ENCODE results near the gene TRIM61. TPM values are rescaled to one million over a fixed set of nuclear protein-coding genes. Genes with fewer than 3 reads are reported as not detected.

Gene TRIM61
- total RNA-seq, 1 donor from 2014 or later: not detected

GRCh38 chr4:165010991-165011390 is 33.5 kb upstream of the TRIM61 start:
- intact Hi-C loops (cut with DNase I): no loop called here
- no peak for DNase-seq (ENCODE audit: low spot score in 2 of 2)
- Histone ChIP-seq H3K27ac (no peak overlapping the region), H3K4me1 (no peaks in the 10 kb centered on the region), H3K4me3 (no peak overlapping the region), H3K27me3 (no peaks in the 10 kb centered on the region), H3K36me3 (no peaks in the 10 kb centered on the region), H3K9me3 (no peaks in the 10 kb centered on the region)
- TF ChIP-seq CTCF (IDR thresholded peaks at IDR 0.05): no peak

- intact Hi-C loops (cut with DNase I): no loop called here
- no peak for TF ChIP-seq CTCF (IDR thresholded peaks at IDR 0.05)
- no peak for DNase-seq (ENCODE audit: low spot score in 2 of 2)
- Histone ChIP-seq H3K27ac (no peak overlapping the region), H3K36me3 (no peaks in the 10 kb centered on the region), H3K9me3 (no peaks in the 10 kb centered on the region), H3K27me3 (no peaks in the 10 kb centered on the region), H3K4me3 (no peak overlapping the region), H3K4me1 (no peaks in the 10 kb centered on the region)
Measured at GRCh38 chr4:165010487-165010886, 33.0 kb upstream of the TRIM61 start.

- H3K4me3 ChIP-seq: no peak overlapping the region
- H3K27me3 ChIP-seq: no peaks in the 10 kb centered on the region
- no peak for TF ChIP-seq CTCF (IDR thresholded peaks at IDR 0.05)
- no peaks in the 10 kb centered on the region for H3K36me3 ChIP-seq
- no peaks in the 10 kb centered on the region for H3K4me1 ChIP-seq
- H3K27ac ChIP-seq: no peak overlapping the region
- H3K9me3 ChIP-seq: no peaks in the 10 kb centered on the region
- intact Hi-C loops (cut with DNase I): no loop called here
- DNase-seq (ENCODE audit: low spot score in 2 of 2): no peak
Measured at GRCh38 chr4:165009493-165010227, 32.2 kb upstream of the TRIM61 start.

GRCh38 chr4:165006886-165007285 is 29.4 kb upstream of the TRIM61 start:
- H3K9me3 ChIP-seq: no peaks in the 10 kb centered on the region
- H3K27me3 ChIP-seq: no peaks in the 10 kb centered on the region
- H3K4me1 ChIP-seq: no peaks in the 10 kb centered on the region
- intact Hi-C loops (cut with DNase I): no loop called here
- no peak for TF ChIP-seq CTCF (IDR thresholded peaks at IDR 0.05)
- H3K27ac ChIP-seq: no peak overlapping the region
- H3K36me3 ChIP-seq: no peaks in the 10 kb centered on the region
- no peak for DNase-seq (ENCODE audit: low spot score in 2 of 2)
- no peak overlapping the region for H3K4me3 ChIP-seq

GRCh38 chr4:165006456-165006855 is 29.0 kb upstream of the TRIM61 start:
- Histone ChIP-seq H3K4me1 (no peaks in the 10 kb centered on the region), H3K36me3 (no peaks in the 10 kb centered on the region), H3K27me3 (no peaks in the 10 kb centered on the region), H3K27ac (no peak overlapping the region), H3K4me3 (no peak overlapping the region), H3K9me3 (no peaks in the 10 kb centered on the region)
- intact Hi-C loops (cut with DNase I): no loop called here
- no peak for DNase-seq (ENCODE audit: low spot score in 2 of 2)
- TF ChIP-seq CTCF (IDR thresholded peaks at IDR 0.05): no peak

Measured in ascending aorta (tissue), 2 donors.